Fibroblast of pulmonary artery (primary cell): ENCODE measurements around the gene ATP2B3.

ENCODE experiments used
- DNase-seq: peaks from one replicate; pipeline ENCODE4 v3.0.0-alpha.2; 2010; ENCODE audit warnings: low read depth
- H3K4me3 ChIP-seq: replicated peaks from 2 replicates; pipeline ENCODE4 v1.5.1; 2011; ENCODE audit warnings: low read depth, mild to moderate bottlenecking, control low read depth, low read length, moderate library complexity
- CTCF ChIP-seq: IDR thresholded peaks from 2 replicates; pipeline ENCODE4 v1.5.1; 2011; ENCODE audit warnings: mild to moderate bottlenecking, control low read depth, low read length, inconsistent platforms; ENCODE audit errors: missing control alignments

The ATP2B3 gene

GRCh38 chrX:153549807-153550206 is 32.4 kb downstream of the ATP2B3 start:
- DNase-seq = no peak
- no peak for TF ChIP-seq CTCF
- H3K4me3 ChIP-seq = no peak overlapping the region

- no peak for TF ChIP-seq CTCF
- peak; percentile 29 for DNase-seq
- H3K4me3 ChIP-seq = no peak overlapping the region
Measured at GRCh38 chrX:153551135-153551534, 33.7 kb downstream of the ATP2B3 start.

- DNase-seq = peak; percentile 46
- TF ChIP-seq CTCF = peak; percentile 64
- no peak overlapping the region for H3K4me3 ChIP-seq
Measured at GRCh38 chrX:153554519-153555167, 37.2 kb downstream of the ATP2B3 start.

- no peak for TF ChIP-seq CTCF
- DNase-seq = no peak
- H3K4me3 ChIP-seq = no peak overlapping the region
Measured at GRCh38 chrX:153556767-153557166, 39.3 kb downstream of the ATP2B3 start.

GRCh38 chrX:153557618-153558355 is 40.3 kb downstream of the ATP2B3 start:
- TF ChIP-seq CTCF = no peak
- H3K4me3 ChIP-seq = no peak overlapping the region
- no peak for DNase-seq

GRCh38 chrX:153560000-153560399 is 42.6 kb downstream of the ATP2B3 start:
- peak; percentile 13 for DNase-seq
- no peak for TF ChIP-seq CTCF

GRCh38 chrX:153560466-153560865 is 43.0 kb downstream of the ATP2B3 start:
- no peak overlapping the region for H3K4me3 ChIP-seq
- no peak for TF ChIP-seq CTCF
- no peak for DNase-seq

More at GRCh38 chrX:153560000-153560399, 42.6 kb downstream of the ATP2B3 start:
- H3K4me3 ChIP-seq = no peak overlapping the region
